HCT116 (cell line): ENCODE results near the gene INSL4. TPM values are rescaled to one million over a fixed set of nuclear protein-coding genes. Genes with fewer than 3 reads are reported as not detected.

Experiments used
- ATAC-seq: fragments of 200-7000 bp; cut with Tn5 transposase; 2 replicates; pipeline ENCODE4 v1.9.1; 2020; ENCODE audit warnings: mild to moderate bottlenecking, moderate library complexity
- BruUV-seq: library from RNA; stranded (reverse); fragments of 400-500 nt; replicated peaks from 2 replicates; lab custom pipeline; 2021; lab: Mats Ljungman, UMichigan
- CTCF ChIA-PET: fragments of 300-600 bp; sonication (Branson Sonifier 250); formaldehyde crosslinking; loops from one replicate; lab custom pipeline; 2021; ENCODE audit warnings: antibody characterized with exemption; lab: Charles Lee
- POLR2A ChIA-PET: fragments of 300-600, 350-600 bp; sonication (Branson Sonifier 250); formaldehyde crosslinking; loops from one replicate; lab custom pipeline; 2021; ENCODE audit warnings: antibody characterized with exemption; lab: Charles Lee
- RAD21 ChIA-PET, 2 experiments: fragments of 300-600 bp; sonication (Branson Sonifier 250); formaldehyde crosslinking; loops; one replicate each; lab custom pipeline; 2023; ENCODE audit warnings: low total read pairs in 2 of 2; ENCODE audit not compliant: uncharacterized antibody in 2 of 2, unreplicated experiment in 2 of 2, low non-redundant PET in 1 of 2; lab: Charles Lee
- DNase-seq: peaks from one replicate; pipeline ENCODE4 v3.0.0-alpha.2; 2010; ENCODE audit warnings: low read depth, low spot score
- H2AFZ ChIP-seq: fragments of 200-600 bp; shearing (Covaris generic), sonication (generic); 2 replicates; pipeline ENCODE4 v1.6.1; 2017; ENCODE audit warnings: low read depth, mixed run types, mixed read lengths, antibody characterized with exemption, low read length; ENCODE audit not compliant: poor library complexity, severe bottlenecking
- H3K27ac ChIP-seq: 2 replicates; pipeline ENCODE4 v1.5.1; 2012; ENCODE audit warnings: low read depth, low read length
- H3K27me3 ChIP-seq: fragments of 200-600 bp; sonication (generic); 2 replicates; pipeline ENCODE4 v1.6.1; 2016; ENCODE audit warnings: mixed run types, low read length, mixed read lengths; ENCODE audit not compliant: insufficient read depth
- H3K36me3 ChIP-seq, 2 experiments: fragments of 200-500 bp in 1 of 2; fragments of 200-600 bp in 1 of 2; sonication (Bioruptor generic) in 1 of 2; sonication (generic) in 1 of 2; 2 replicates each; pipeline versions ENCODE4 v1.5.1 to v1.6.1; 2014 to 2016; ENCODE audit warnings: low read length in 2 of 2, inconsistent platforms in 1 of 2, mixed read lengths in 1 of 2, mixed run types in 1 of 2; ENCODE audit not compliant: insufficient read depth in 2 of 2, control insufficient read depth in 1 of 2
- H3K4me1 ChIP-seq, 2 experiments: fragments of 200-600 bp in 1 of 2; sonication (generic) in 1 of 2; 2 replicates each; pipeline versions ENCODE4 v1.5.1 to v1.6.1; 2012 to 2017; ENCODE audit warnings: low read length in 2 of 2, inconsistent platforms in 1 of 2, mild to moderate bottlenecking in 1 of 2, mixed read lengths in 1 of 2, mixed run types in 1 of 2, moderate library complexity in 1 of 2; ENCODE audit not compliant: insufficient read depth in 2 of 2, control insufficient read depth in 1 of 2
- H3K4me2 ChIP-seq: fragments of 200-600 bp; sonication (generic); 2 replicates; pipeline ENCODE4 v1.6.1; 2017; ENCODE audit warnings: mixed run types, low read length, mixed read lengths
- H3K4me3 ChIP-seq, 2 experiments: fragments of 200-600 bp in 1 of 2; sonication (generic) in 1 of 2; replicated peaks in 1 of 2; 2 replicates each; pipeline ENCODE4 v1.5.1; 2011 to 2016; ENCODE audit warnings: low read length in 2 of 2, control low read depth in 1 of 2, low read depth in 1 of 2, mild to moderate bottlenecking in 1 of 2, mixed read lengths in 1 of 2, mixed run types in 1 of 2
- H3K79me2 ChIP-seq: fragments of 200-600 bp; sonication (generic); 2 replicates; pipeline ENCODE4 v1.6.1; 2017; ENCODE audit warnings: mild to moderate bottlenecking, mixed run types, low read length, moderate library complexity, mixed read lengths; ENCODE audit not compliant: insufficient read depth
- H3K9ac ChIP-seq: fragments of 200-600 bp; sonication (generic); 2 replicates; pipeline ENCODE4 v1.6.1; 2016; ENCODE audit warnings: low read length, mixed read lengths
- H3K9me2 ChIP-seq: fragments of 200-600 bp; sonication (generic), shearing (Covaris generic); 2 replicates; pipeline ENCODE4 v1.6.1; 2017; ENCODE audit warnings: mixed run types, mild to moderate bottlenecking, moderate library complexity; ENCODE audit not compliant: insufficient read depth
- H3K9me3 ChIP-seq, 2 experiments: fragments of 200-500 bp in 1 of 2; fragments of 200-600 bp in 1 of 2; sonication (Bioruptor generic) in 1 of 2; sonication (generic) in 1 of 2; 2 replicates each; pipeline ENCODE4 v1.6.1; 2014 to 2017; ENCODE audit warnings: low read length in 2 of 2, mixed read lengths in 2 of 2, inconsistent platforms in 1 of 2, low read depth in 1 of 2, mild to moderate bottlenecking in 1 of 2, mixed run types in 1 of 2, moderate library complexity in 1 of 2; ENCODE audit not compliant: control insufficient read depth in 1 of 2, insufficient read depth in 1 of 2
- H4K20me1 ChIP-seq: fragments of 200-600 bp; sonication (generic), shearing (Covaris generic); 2 replicates; pipeline ENCODE4 v1.6.1; 2017; ENCODE audit warnings: mixed run types, mild to moderate bottlenecking, moderate library complexity; ENCODE audit not compliant: insufficient read depth
- CBX3 ChIP-seq: IDR thresholded peaks from 2 replicates; pipeline ENCODE4 v1.6.1; 2012; ENCODE audit warnings: low read depth
- EGR1 ChIP-seq: IDR thresholded peaks from 2 replicates; pipeline ENCODE4 v1.6.1; 2012; ENCODE audit warnings: low read depth
- ELF1 ChIP-seq: IDR thresholded peaks from 2 replicates; pipeline ENCODE4 v1.6.1; 2012; ENCODE audit warnings: low read depth, borderline replicate concordance
- JUND ChIP-seq: IDR thresholded peaks from 2 replicates; pipeline ENCODE4 v1.6.1; 2012
- POLR2AphosphoS5 ChIP-seq: IDR thresholded peaks from 2 replicates; pipeline ENCODE4 v1.6.1; 2011; ENCODE audit warnings: mild to moderate bottlenecking, low read depth, low read length, moderate library complexity
- SRF ChIP-seq: IDR thresholded peaks from 2 replicates; pipeline ENCODE4 v1.6.1; 2012; ENCODE audit warnings: low read depth
- ZNF274 ChIP-seq: fragments of 200-500 bp; sonication (Bioruptor generic); IDR thresholded peaks from 2 replicates; pipeline ENCODE4 v1.6.1; 2014; ENCODE audit warnings: mild to moderate bottlenecking, low read depth, low read length, inconsistent platforms
- intact Hi-C: fragments of 100-400 bp; cut with micrococcal nuclease; formaldehyde crosslinking; loops from 2 replicates; pipeline ENCODE4 v1.10.0; 2022
- total RNA-seq: library from RNA; stranded (reverse); gene quantifications from one replicate; pipeline ENCODE4 v1.2.1, GENCODE V29; 2021; ENCODE audit not compliant: unreplicated experiment
- TF ChIP-seq, protein P1 (sequence below): IDR thresholded peaks from 2 replicates; pipeline ENCODE4 v1.6.1; 2012; ENCODE audit warnings: low read depth

INSL4 gene
- total RNA-seq, 1 experiment from 2014 or later, result not detected

DNA sequence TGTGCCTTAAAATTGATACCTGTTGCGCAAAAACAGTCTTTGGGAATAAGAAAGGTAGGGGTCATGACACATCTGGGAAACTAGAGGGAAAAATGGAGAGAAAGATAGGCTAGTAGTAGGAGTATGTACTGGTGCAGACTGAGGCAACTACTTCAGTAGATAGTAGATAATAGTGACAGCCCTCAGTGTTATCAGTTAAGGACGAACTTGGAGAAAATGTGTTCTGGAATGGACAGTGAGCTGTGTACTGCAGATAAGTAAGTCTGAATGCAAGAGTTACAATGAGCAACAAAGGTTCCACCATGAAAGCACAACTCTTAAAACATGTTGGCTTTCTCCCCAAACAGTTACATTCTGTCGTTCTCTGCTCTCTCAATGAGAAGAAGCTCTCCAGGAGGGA lies 39.2 kb upstream of the INSL4 start:
- Histone ChIP-seq H4K20me1 (no peaks in the 10 kb centered on the region), H3K4me3 (no peak overlapping the region), H3K9ac (no peak overlapping the region), H2AFZ (no peak overlapping the region), H3K27ac (no peak overlapping the region), H3K27me3 (no peaks in the 10 kb centered on the region), H3K4me1 (no peaks in the 10 kb centered on the region), H3K36me3 (no peaks in the 10 kb centered on the region), H3K79me2 (no peaks in the 10 kb centered on the region), H3K9me3 (no peaks in the 10 kb centered on the region), H3K9me2 (no peaks in the 10 kb centered on the region), H3K4me2 (no peak overlapping the region)
- ChIA-PET CTCF (no interaction called here), POLR2A (no interaction called here), RAD21 (no interaction called here)
- intact Hi-C loops, result no loop called here
- DNase-seq, result no peak
- TF ChIP-seq EGR1, result no peak
- TF ChIP-seq ZNF274, result no peak
- TF ChIP-seq JUND, result no peak
- TF ChIP-seq, protein P1, sequence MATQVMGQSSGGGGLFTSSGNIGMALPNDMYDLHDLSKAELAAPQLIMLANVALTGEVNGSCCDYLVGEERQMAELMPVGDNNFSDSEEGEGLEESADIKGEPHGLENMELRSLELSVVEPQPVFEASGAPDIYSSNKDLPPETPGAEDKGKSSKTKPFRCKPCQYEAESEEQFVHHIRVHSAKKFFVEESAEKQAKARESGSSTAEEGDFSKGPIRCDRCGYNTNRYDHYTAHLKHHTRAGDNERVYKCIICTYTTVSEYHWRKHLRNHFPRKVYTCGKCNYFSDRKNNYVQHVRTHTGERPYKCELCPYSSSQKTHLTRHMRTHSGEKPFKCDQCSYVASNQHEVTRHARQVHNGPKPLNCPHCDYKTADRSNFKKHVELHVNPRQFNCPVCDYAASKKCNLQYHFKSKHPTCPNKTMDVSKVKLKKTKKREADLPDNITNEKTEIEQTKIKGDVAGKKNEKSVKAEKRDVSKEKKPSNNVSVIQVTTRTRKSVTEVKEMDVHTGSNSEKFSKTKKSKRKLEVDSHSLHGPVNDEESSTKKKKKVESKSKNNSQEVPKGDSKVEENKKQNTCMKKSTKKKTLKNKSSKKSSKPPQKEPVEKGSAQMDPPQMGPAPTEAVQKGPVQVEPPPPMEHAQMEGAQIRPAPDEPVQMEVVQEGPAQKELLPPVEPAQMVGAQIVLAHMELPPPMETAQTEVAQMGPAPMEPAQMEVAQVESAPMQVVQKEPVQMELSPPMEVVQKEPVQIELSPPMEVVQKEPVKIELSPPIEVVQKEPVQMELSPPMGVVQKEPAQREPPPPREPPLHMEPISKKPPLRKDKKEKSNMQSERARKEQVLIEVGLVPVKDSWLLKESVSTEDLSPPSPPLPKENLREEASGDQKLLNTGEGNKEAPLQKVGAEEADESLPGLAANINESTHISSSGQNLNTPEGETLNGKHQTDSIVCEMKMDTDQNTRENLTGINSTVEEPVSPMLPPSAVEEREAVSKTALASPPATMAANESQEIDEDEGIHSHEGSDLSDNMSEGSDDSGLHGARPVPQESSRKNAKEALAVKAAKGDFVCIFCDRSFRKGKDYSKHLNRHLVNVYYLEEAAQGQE, result no peak
- TF ChIP-seq SRF, result no peak
- no peak for TF ChIP-seq CBX3
- TF ChIP-seq POLR2AphosphoS5, result no peak
- no peak for TF ChIP-seq ELF1
- no TSS peak for BruUV-seq
- no peak for ATAC-seq
